HG02763 (cell line): Measurements from ENCODE around the gene FGF3.
"Not testable (repeated sequence)": the region's sequence is repeated elsewhere in the genome, so short reads cannot be mapped to it uniquely, and the experiment has no call there.

ENCODE experiments used
- ATAC-seq: cut with Tn5 transposase; IDR thresholded peaks from one replicate; pipeline ENCODE4 v1.9.1; 2021; ENCODE audit warnings: mild to moderate bottlenecking, moderate library complexity; ENCODE audit not compliant: unreplicated experiment

The FGF3 gene

GRCh38 chr11:69774354-69775162, 44.7 kb downstream of the FGF3 start:
- no peak for ATAC-seq

GRCh38 chr11:69773626-69774353, 45.4 kb downstream of the FGF3 start:
- no peak for ATAC-seq

GRCh38 chr11:69771466-69771865, 47.8 kb downstream of the FGF3 start:
- no peak for ATAC-seq

GRCh38 chr11:69770540-69770939, 48.7 kb downstream of the FGF3 start:
- no peak for ATAC-seq

- ATAC-seq = no peak
Observed at GRCh38 chr11:69765498-69765995, 53.7 kb downstream of the FGF3 start.

GRCh38 chr11:69764918-69765317, 54.3 kb downstream of the FGF3 start:
- ATAC-seq = not testable (repeated sequence)

- no peak for ATAC-seq
Observed at GRCh38 chr11:69760319-69760718, 58.9 kb downstream of the FGF3 start.
